ENCODE results near the gene EPB41L4A.

The EPB41L4A gene

GRCh38 chr5:112200131-112200530 lies 218.9 kb downstream of the EPB41L4A start:
- peak in 1 of 2 experiments; percentile 20 for DNase-seq

GRCh38 chr5:112196584-112196983 lies 222.5 kb downstream of the EPB41L4A start:
- TF ChIP-seq GATA1 (IDR thresholded peaks at IDR 0.05; ENCODE audit: low read depth, low read length), result no peak
- TF ChIP-seq POLR2A (IDR thresholded peaks at IDR 0.05; ENCODE audit: low read length), result no peak

More at GRCh38 chr5:112200131-112200530, 218.9 kb downstream of the EPB41L4A start:
- no peak for TF ChIP-seq GATA1 (IDR thresholded peaks at IDR 0.05; ENCODE audit: low read depth, low read length)
- no peak for TF ChIP-seq POLR2A (IDR thresholded peaks at IDR 0.05; ENCODE audit: low read length)

GRCh38 chr5:112195924-112196323 lies 223.2 kb downstream of the EPB41L4A start:
- DNase-seq, result peak in 1 of 2 experiments; percentile 11
- TF ChIP-seq GATA1 (IDR thresholded peaks at IDR 0.05; ENCODE audit: low read depth, low read length) (no peak), POLR2A (IDR thresholded peaks at IDR 0.05; ENCODE audit: low read length) (no peak)

More at GRCh38 chr5:112196584-112196983, 222.5 kb downstream of the EPB41L4A start:
- DNase-seq, result no peak

GRCh38 chr5:112192866-112193265 lies 226.2 kb downstream of the EPB41L4A start:
- no peak for DNase-seq
- TF ChIP-seq GATA1 (IDR thresholded peaks at IDR 0.05; ENCODE audit: low read depth, low read length), result no peak
- TF ChIP-seq POLR2A (IDR thresholded peaks at IDR 0.05; ENCODE audit: low read length), result no peak

DNA sequence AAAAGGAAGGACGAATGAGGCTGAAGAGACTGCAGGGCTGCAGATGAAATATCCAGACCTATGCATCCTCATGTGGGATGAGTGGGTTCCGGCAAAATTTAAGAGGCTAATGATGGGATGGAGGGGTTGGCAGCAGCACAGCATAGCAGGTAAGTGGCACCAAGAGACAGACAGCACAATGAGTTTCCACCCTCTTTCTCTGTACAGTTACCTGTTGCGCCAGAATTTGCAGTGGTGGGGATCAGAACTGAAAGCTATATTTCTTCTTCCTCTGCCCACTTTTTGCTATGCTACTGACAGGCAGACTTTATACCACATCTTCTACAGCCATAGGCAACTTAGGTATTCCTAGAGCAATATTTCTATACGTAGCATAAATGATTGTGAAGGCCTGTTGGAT lies 227.0 kb downstream of the EPB41L4A start:
- DNase-seq, result no peak
- TF ChIP-seq POLR2A (IDR thresholded peaks at IDR 0.05; ENCODE audit: low read length) (no peak), GATA1 (IDR thresholded peaks at IDR 0.05; ENCODE audit: low read depth, low read length) (no peak)

- TF ChIP-seq POLR2A (IDR thresholded peaks at IDR 0.05; ENCODE audit: low read length), result no peak
- TF ChIP-seq GATA1 (IDR thresholded peaks at IDR 0.05; ENCODE audit: low read depth, low read length), result no peak
- no peak for DNase-seq
These were observed 229.7 kb downstream of the EPB41L4A start for GRCh38 chr5:112189391-112189790.

GRCh38 chr5:112186401-112186990 lies 232.6 kb downstream of the EPB41L4A start:
- TF ChIP-seq POLR2A (IDR thresholded peaks at IDR 0.05; ENCODE audit: low read length) (no peak), GATA1 (IDR thresholded peaks at IDR 0.05; ENCODE audit: low read depth, low read length) (no peak)
- peak; percentile 69 to 74 for DNase-seq

DNA sequence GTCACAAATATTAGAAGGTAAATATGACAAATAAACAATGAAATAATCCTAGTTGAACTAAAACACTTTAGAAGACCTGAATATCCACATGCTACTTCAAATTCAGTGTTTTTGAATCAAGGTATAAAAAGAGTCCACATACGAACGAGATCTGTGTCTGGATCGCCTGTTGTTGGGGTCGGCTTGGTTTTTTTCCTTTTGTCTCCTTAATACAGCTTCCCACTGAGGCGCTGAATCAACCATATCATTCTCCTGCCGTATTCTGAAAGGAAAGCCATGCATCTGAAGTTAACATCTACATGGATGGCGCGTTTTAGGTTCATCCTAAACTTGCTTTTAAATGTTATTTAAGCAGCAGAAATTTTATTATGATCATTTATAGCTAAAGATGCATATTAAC lies 235.2 kb downstream of the EPB41L4A start:
- TF ChIP-seq POLR2A (IDR thresholded peaks at IDR 0.05; ENCODE audit: low read length), result no peak
- TF ChIP-seq GATA1 (IDR thresholded peaks at IDR 0.05; ENCODE audit: low read depth, low read length), result no peak

DNA sequence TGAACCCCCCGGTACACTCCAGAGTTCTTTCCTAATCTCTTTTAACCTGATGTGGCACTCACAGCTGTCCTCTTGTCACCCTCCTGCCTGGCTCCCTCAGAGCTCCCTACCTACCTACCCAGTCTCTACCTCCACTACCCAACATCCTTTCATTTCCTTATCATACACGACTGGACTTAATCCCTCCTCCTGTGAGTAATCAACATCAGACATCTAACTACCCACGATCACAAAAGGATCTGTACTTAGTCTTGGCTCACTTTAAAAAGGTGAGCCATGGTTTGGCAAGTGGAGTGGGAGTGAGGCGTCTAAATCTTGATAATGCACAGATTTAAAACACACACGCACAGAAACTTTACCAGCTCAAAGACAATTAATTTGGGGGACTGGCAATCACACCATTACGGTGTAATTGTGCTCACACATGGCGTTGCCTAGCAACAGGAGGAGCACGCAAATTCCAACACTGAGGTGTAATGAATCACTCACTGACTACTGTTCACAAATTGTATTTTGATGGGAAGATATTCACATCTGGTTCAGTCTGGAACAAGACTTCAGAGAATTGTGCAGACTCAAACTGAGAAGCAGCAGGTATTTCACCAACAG lies 235.9 kb downstream of the EPB41L4A start:
- peak in 1 of 2 experiments; percentile 9 for DNase-seq
- TF ChIP-seq POLR2A (IDR thresholded peaks at IDR 0.05; ENCODE audit: low read length) (no peak), GATA1 (IDR thresholded peaks at IDR 0.05; ENCODE audit: low read depth, low read length) (no peak)

More for the DNA sequence above, 235.2 kb downstream of the EPB41L4A start:
- no peak for DNase-seq

DNA sequence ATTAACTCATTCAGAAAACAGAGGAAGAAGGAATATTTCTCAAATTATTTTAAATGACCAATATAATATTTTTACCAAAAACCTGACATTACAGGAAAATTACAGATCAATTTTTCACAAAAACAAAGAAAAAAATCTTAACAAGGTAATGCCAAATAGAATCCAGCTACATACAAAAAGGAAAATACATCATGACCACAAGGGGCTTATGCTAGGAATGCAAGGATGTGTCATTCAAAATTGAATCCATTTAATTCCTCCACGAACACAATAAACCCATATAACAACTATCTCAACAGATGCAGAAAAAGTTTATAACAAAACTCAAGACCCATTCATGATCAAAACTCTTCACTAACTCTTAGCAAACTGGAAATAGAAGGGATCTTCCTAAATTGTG lies 239.8 kb downstream of the EPB41L4A start:
- TF ChIP-seq GATA1 (IDR thresholded peaks at IDR 0.05; ENCODE audit: low read depth, low read length) (no peak), POLR2A (IDR thresholded peaks at IDR 0.05; ENCODE audit: low read length) (no peak)
- no peak for DNase-seq

DNA sequence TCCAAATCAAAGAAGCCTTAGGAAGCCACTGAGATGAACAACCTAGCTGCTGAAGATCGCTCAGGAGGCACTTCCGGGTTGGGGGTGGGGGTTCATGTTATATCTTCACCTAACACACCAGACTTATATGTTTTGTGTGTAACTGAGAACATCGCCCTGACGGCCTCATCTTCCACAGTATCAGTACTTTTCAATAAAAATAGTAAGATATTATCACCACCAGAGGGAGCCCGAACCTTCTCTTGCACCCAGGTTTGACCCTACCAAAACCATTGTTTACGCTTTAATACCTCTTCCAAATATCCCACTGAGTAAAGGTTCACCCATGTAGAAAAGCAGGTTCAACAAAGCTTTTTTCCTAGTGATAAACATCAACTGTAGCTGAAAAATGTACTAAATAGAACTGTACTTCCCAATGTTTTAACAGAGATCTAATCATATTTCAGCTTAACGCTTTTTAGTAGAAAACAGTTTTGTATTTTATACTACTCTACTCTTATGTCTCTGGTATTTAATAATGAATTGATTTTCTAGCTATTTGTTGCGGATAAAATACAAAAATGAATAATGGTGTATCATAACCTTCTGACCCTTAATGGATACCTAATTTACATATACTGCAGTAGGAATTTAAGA lies 244.0 kb downstream of the EPB41L4A start:
- DNase-seq, result peak; percentile 73 to 86
- TF ChIP-seq POLR2A (IDR thresholded peaks at IDR 0.05; ENCODE audit: low read length) (no peak), GATA1 (IDR thresholded peaks at IDR 0.05; ENCODE audit: low read depth, low read length) (no peak)

DNA sequence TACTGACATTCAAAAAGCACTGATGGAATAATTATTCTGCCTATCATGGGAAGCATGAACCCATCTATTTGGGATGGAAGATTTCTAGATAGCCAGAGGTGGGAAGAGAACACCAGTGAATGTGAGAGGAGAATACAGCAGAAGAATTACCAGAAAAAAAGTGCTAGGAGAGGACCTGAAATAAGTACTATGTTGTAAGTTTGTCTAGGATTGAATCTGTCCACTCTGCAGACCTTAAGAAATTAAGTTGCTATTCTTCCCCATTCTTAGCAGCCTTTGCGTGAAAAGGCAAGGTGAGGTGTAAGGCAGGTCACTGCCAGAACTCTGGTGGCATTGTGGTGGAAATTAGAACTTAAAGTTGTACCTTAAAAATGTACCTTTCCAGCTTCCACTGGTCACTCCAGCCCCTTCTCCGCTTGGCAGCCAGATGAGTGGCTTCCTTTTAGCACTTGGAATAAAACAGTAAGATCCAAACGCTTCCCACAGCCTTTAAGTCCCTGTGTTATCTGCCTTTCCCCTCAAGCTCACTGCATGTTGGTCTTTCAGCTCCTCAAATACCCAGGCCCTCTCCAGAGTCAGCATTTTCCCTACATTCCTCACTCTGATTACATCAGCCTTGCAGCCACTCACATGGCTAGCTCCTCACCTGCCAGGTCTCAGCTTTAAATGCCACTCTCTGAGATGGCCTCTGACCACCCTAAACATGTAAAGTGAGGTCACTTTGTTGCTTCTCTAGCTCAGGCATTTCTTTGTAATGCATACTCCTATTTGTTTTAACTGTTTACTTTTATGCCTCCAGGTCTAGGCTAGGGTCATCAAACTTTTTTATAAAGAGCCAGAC lies 253.0 kb downstream of the EPB41L4A start:
- TF ChIP-seq GATA1 (IDR thresholded peaks at IDR 0.05; ENCODE audit: low read depth, low read length) (no peak), POLR2A (IDR thresholded peaks at IDR 0.05; ENCODE audit: low read length) (peak; percentile 25)
- no peak for DNase-seq

DNA sequence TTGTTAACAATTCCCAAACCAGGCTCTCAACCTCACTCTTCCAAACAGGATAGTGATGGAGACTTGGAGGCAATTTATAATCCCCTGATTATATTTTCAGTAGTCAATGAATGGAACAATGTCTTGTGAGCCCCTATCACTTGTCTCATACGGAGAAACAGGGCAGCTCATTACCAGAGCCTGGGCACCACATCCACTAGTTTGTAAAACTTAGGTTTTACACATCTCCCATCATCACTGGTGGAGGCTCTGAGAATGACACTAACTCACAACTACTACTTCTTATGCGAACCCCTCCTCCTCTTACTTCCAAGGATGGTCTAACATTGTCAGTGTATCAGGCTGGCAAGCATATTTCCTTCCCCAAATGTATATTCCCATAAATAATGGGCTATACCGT lies 253.7 kb downstream of the EPB41L4A start:
- TF ChIP-seq GATA1 (IDR thresholded peaks at IDR 0.05; ENCODE audit: low read depth, low read length) (no peak), POLR2A (IDR thresholded peaks at IDR 0.05; ENCODE audit: low read length) (peak; percentile 25)
- no peak for DNase-seq

- no peak for DNase-seq
- TF ChIP-seq GATA1 (IDR thresholded peaks at IDR 0.05; ENCODE audit: low read depth, low read length) (no peak), POLR2A (IDR thresholded peaks at IDR 0.05; ENCODE audit: low read length) (no peak)
These were observed 255.6 kb downstream of the EPB41L4A start for GRCh38 chr5:112163435-112163834.
